PC-9 (cell line): ENCODE data around the gene FANCF. TPM values are rescaled to one million over a fixed set of nuclear protein-coding genes. Genes with fewer than 3 reads are reported as not detected.

Experiments
- Bru-seq: library from RNA; stranded (reverse); fragments of 400-500 nt; gene quantifications from one replicate; lab custom pipeline; 2021; lab: Mats Ljungman, UMichigan
- BruChase-seq, 2 experiments: library from RNA; stranded (reverse); fragments of 400-500 nt; gene quantifications; one replicate each; lab custom pipeline; 2021; lab: Mats Ljungman, UMichigan
- BruUV-seq: library from RNA; stranded (reverse); fragments of 400-500 nt; replicated peaks from 2 replicates; lab custom pipeline; 2021; lab: Mats Ljungman, UMichigan
- CTCF ChIA-PET: fragments of 300-600 bp; sonication (Branson Sonifier 250); formaldehyde crosslinking; loops from one replicate; lab custom pipeline; 2022; ENCODE audit warnings: antibody characterized with exemption; lab: Charles Lee
- POLR2A ChIA-PET: fragments of 300-600 bp; sonication (Branson Sonifier 250); formaldehyde crosslinking; loops from one replicate; lab custom pipeline; 2022; ENCODE audit warnings: antibody characterized with exemption; ENCODE audit not compliant: unreplicated experiment; lab: Charles Lee
- DNase-seq, 2 experiments: peaks; one replicate each; pipeline versions ENCODE4 v3.0.0 to v3.0.0-alpha.2; 2015 to 2022; ENCODE audit warnings: mixed read lengths in 1 of 2
- H2AFZ ChIP-seq: fragments of 200-600 bp; sonication (generic); 2 replicates; pipeline ENCODE4 v1.8.1; 2017; ENCODE audit warnings: antibody characterized with exemption
- H3F3A ChIP-seq: fragments of 200-600 bp; sonication (generic); 2 replicates; pipeline ENCODE4 v1.8.1; 2017; ENCODE audit warnings: antibody characterized with exemption, mild to moderate bottlenecking, low read depth; ENCODE audit not compliant: insufficient read depth
- H3K27ac ChIP-seq: fragments of 200-600 bp; sonication (generic); 2 replicates; pipeline ENCODE4 v1.6.1; 2016; ENCODE audit warnings: mixed run types
- H3K27me3 ChIP-seq: fragments of 200-600 bp; sonication (generic); 2 replicates; pipeline ENCODE4 v1.6.1; 2016; ENCODE audit warnings: low read depth, mixed run types; ENCODE audit not compliant: insufficient read depth
- H3K36me3 ChIP-seq: fragments of 200-600 bp; sonication (generic); 2 replicates; pipeline ENCODE4 v1.6.1; 2016; ENCODE audit warnings: low read depth, mixed run types
- H3K4me1 ChIP-seq: fragments of 200-600 bp; sonication (generic); replicated peaks from 2 replicates; pipeline ENCODE4 v1.6.1; 2016; ENCODE audit warnings: mixed run types; ENCODE audit not compliant: insufficient read depth
- H3K4me2 ChIP-seq: fragments of 200-600 bp; sonication (generic); 2 replicates; pipeline ENCODE4 v1.6.1; 2017; ENCODE audit warnings: mixed run types
- H3K4me3 ChIP-seq: fragments of 200-600 bp; sonication (generic); 2 replicates; pipeline ENCODE4 v1.6.1; 2016; ENCODE audit warnings: mixed run types
- H3K79me2 ChIP-seq: fragments of 200-600 bp; sonication (generic); 2 replicates; pipeline ENCODE4 v1.6.1; 2017; ENCODE audit warnings: low read depth, mixed run types
- H3K9me2 ChIP-seq: fragments of 200-600 bp; sonication (generic); 2 replicates; pipeline ENCODE4 v1.8.1; 2017; ENCODE audit warnings: mild to moderate bottlenecking; ENCODE audit not compliant: insufficient read depth
- H3K9me3 ChIP-seq: fragments of 200-600 bp; sonication (generic); 2 replicates; pipeline ENCODE4 v1.8.1; 2016; ENCODE audit warnings: low read depth; ENCODE audit not compliant: insufficient read depth
- H4K20me1 ChIP-seq: fragments of 200-600 bp; sonication (generic); 2 replicates; pipeline ENCODE4 v1.8.1; 2017; ENCODE audit not compliant: insufficient read depth
- EZH2 ChIP-seq: fragments of 200-600 bp; sonication (generic); IDR thresholded peaks from 2 replicates; pipeline ENCODE4 v1.8.0; 2017; ENCODE audit warnings: antibody characterized with exemption, low read depth
- intact Hi-C: fragments of 100-400 bp; cut with micrococcal nuclease; formaldehyde crosslinking; loops from one replicate; pipeline ENCODE4 v1.10.0; 2022; ENCODE audit not compliant: unreplicated experiment
- long read RNA-seq: library from polyadenylated mRNA; stranded (forward); transcript quantifications from one replicate; pipeline ENCODE4 v2.0.0, GENCODE V29; 2022
- total RNA-seq: library from RNA; stranded (reverse); gene quantifications from 2 replicates; pipeline ENCODE4 v1.2.3, GENCODE V29; 2021
- TF ChIP-seq, protein P1 (sequence below): fragments of 200-600 bp; sonication (generic); conservative IDR thresholded peaks from 2 replicates; pipeline ENCODE4 v1.6.1; 2017; ENCODE audit warnings: mixed run types, antibody characterized with exemption, mild to moderate bottlenecking, moderate library complexity

The FANCF gene, protein sequence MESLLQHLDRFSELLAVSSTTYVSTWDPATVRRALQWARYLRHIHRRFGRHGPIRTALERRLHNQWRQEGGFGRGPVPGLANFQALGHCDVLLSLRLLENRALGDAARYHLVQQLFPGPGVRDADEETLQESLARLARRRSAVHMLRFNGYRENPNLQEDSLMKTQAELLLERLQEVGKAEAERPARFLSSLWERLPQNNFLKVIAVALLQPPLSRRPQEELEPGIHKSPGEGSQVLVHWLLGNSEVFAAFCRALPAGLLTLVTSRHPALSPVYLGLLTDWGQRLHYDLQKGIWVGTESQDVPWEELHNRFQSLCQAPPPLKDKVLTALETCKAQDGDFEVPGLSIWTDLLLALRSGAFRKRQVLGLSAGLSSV
- total RNA-seq (8.0 and 8.3 TPM in 2 replicates), Bru-seq, nascent RNA (percentile 68 among the genes with signal in this experiment), BruChase-seq, experiment 1, labeled RNA remaining after a 2-hour chase (percentile 83 among the genes with signal in this experiment), BruChase-seq, experiment 2, labeled RNA remaining after a 6-hour chase (percentile 66 among the genes with signal in this experiment)
- long read RNA-seq, transcript FANCF-201 (1 exons, 2,952 nt), result major isoform, 15 of 15 reads
- long read RNA-seq, partial matches to known transcripts, result 0 of 15 reads
- long read RNA-seq, other reads (novel, unspliced or antisense), result 0 of 15 reads

DNA sequence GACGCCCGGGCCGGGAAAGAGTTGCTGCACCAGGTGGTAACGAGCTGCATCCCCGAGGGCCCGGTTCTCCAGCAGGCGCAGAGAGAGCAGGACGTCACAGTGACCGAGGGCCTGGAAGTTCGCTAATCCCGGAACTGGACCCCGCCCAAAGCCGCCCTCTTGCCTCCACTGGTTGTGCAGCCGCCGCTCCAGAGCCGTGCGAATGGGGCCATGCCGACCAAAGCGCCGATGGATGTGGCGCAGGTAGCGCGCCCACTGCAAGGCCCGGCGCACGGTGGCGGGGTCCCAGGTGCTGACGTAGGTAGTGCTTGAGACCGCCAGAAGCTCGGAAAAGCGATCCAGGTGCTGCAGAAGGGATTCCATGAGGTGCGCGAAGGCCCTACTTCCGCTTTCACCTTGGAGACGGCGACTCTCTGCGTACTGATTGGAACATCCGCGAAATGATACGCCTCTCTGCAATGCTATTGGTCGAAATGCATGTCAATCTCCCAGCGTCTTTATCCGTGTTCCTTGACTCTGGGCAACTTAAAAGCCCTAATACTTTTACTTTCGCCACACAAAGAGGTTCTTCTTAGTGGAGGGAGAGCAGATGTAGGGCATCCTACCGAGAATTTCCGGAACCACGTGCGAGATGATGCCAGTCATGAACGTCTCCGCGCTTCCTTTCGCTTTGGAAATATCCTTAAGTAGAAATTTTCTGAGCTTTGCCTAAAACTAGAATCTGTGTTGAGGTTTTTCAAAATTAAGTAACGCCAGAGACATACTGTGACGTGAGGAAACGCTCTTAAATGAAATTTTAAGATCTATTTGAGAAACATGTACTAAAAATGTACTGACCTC is at the start of gene FANCF:
Gene FANCF (minus strand): TSS at position 376 of the 840 bp plus-strand sequence. CDS start 13 bp downstream, at position 363.
- POLR2A ChIA-PET, result no interaction called here
- no peaks in the 10 kb centered on the region for H3K27me3 ChIP-seq
- H3K9me2 ChIP-seq, result no peaks in the 10 kb centered on the region; the same call in 1 of the 2 replicates
- TF ChIP-seq, protein P1, sequence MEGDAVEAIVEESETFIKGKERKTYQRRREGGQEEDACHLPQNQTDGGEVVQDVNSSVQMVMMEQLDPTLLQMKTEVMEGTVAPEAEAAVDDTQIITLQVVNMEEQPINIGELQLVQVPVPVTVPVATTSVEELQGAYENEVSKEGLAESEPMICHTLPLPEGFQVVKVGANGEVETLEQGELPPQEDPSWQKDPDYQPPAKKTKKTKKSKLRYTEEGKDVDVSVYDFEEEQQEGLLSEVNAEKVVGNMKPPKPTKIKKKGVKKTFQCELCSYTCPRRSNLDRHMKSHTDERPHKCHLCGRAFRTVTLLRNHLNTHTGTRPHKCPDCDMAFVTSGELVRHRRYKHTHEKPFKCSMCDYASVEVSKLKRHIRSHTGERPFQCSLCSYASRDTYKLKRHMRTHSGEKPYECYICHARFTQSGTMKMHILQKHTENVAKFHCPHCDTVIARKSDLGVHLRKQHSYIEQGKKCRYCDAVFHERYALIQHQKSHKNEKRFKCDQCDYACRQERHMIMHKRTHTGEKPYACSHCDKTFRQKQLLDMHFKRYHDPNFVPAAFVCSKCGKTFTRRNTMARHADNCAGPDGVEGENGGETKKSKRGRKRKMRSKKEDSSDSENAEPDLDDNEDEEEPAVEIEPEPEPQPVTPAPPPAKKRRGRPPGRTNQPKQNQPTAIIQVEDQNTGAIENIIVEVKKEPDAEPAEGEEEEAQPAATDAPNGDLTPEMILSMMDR, result no peak
- no peak for TF ChIP-seq EZH2
- H3K27ac ChIP-seq, result peak within 1 kb of the TSS; percentile 77
- intact Hi-C loops, result loop anchor here (5.0 kb wide), 1 partner anchor 162 kb away; no protein-coding TSS in a partner anchor
- H3K4me1 ChIP-seq, result peaks cover 15% of the 10 kb centered on the region; the same call in 1 of the 2 replicates
- no peaks in the 10 kb centered on the region; the same call in 1 of the 2 replicates for H3K36me3 ChIP-seq
- H3K79me2 ChIP-seq, result peaks cover 16% of the 10 kb centered on the region
- peak within 1 kb of the TSS; percentile 85 for H3K4me3 ChIP-seq
- peak; percentile 93 for DNase-seq
- H3F3A ChIP-seq, result peaks cover 12% of the 10 kb centered on the region; the same call in 1 of the 2 replicates
- no TSS peak for BruUV-seq
- peak within 1 kb of the TSS; percentile 92 for H3K4me2 ChIP-seq
- H3K9me3 ChIP-seq, result no peaks in the 10 kb centered on the region
- CTCF ChIA-PET, result no interaction called here
- H4K20me1 ChIP-seq, result no peaks in the 10 kb centered on the region; the same call in 1 of the 2 replicates
- peak within 1 kb of the TSS; percentile 99 for H2AFZ ChIP-seq

GRCh38 chr11:22674470-22675439 is 49.1 kb upstream of the FANCF start:
- no peak overlapping the region for H3K27ac ChIP-seq
- TF ChIP-seq EZH2, result no peak
- TF ChIP-seq, protein P1, result no peak
- H4K20me1 ChIP-seq, result no peaks in the 10 kb centered on the region
- ChIA-PET POLR2A (no interaction called here), CTCF (no interaction called here)
- no peaks in the 10 kb centered on the region for H3K9me2 ChIP-seq
- H3K9me3 ChIP-seq, result no peaks in the 10 kb centered on the region
- H3K36me3 ChIP-seq, result no peaks in the 10 kb centered on the region
- H3K4me2 ChIP-seq, result no peak overlapping the region
- H3K27me3 ChIP-seq, result peaks cover 4% of the 10 kb centered on the region; the same call in 1 of the 2 replicates
- no TSS peak for BruUV-seq
- intact Hi-C loops, result no loop called here
- H3K79me2 ChIP-seq, result no peaks in the 10 kb centered on the region
- H2AFZ ChIP-seq, result no peak overlapping the region
- no peak for DNase-seq
- H3F3A ChIP-seq, result no peaks in the 10 kb centered on the region
- no peaks in the 10 kb centered on the region for H3K4me1 ChIP-seq
- H3K4me3 ChIP-seq, result no peak overlapping the region
